Epithelial cell of prostate (primary cell): ENCODE results near the gene MSI2.

Experiments used
- DNase-seq: peaks from one replicate; pipeline ENCODE4 v3.0.0-alpha.2; 2011; ENCODE audit warnings: low read depth, low spot score
- H3K27ac ChIP-seq: fragments of 450-650 bp; 2 replicates; pipeline ENCODE4 v1.5.1; 2017; ENCODE audit warnings: mild to moderate bottlenecking

MSI2 gene

DNA sequence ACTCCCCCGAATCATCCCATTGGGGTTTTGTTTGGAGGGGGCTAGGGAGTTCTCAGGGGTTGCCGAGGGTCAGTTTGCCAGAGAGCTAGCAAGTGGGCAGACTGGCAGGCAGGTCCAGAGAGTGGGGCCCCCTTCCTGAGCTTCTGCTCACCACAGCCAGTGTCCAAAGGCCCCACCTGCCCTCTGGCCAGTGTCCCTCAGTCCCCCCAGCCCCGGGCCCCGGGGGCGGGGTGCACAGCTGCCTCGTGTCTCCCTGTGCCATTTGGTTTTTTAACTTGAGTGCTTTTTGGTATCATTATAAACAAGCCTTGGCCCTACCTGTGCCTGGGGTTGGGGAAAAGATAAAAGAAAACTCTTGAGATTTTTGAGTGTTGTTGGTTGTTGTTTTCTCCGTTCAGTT is 397.0 kb downstream of the MSI2 start:
- H3K27ac ChIP-seq: no peak overlapping the region
- DNase-seq: no peak

DNA sequence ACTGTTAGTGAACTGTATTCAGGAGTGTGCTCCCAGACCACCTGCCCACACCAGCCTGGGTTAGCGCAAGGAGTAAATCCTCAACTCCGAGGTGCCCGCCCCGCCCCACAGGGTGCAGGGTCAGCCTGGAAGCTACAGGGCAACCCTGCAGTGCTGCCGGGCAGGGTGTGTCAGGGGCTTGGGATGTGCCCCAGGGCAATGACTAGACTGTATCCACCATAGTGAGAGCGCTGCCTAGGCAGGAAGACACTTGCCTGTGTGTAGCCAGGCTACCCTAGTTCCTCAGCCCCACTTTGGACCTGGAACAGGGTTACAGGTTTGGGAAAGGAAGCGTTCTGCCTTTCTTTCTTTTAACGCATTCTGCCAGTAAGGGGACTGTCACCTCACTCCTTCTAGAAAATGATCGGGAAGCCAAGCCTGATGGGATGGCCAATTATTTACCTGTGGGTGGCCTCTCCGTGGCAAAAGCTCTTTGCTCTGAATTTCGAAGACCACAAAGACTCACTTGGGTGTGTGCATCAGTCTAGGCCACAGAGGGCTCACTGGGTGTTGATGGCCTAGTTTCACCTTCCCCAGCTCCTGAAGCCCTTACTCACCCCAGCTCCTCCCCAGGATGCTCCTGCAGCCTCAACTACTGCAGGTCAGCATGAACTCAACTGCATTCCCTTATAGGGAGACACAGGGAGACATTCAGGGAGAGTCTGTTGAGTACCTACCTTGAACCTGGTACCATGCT is 397.9 kb downstream of the MSI2 start:
- no peak overlapping the region for H3K27ac ChIP-seq
- no peak for DNase-seq

DNA sequence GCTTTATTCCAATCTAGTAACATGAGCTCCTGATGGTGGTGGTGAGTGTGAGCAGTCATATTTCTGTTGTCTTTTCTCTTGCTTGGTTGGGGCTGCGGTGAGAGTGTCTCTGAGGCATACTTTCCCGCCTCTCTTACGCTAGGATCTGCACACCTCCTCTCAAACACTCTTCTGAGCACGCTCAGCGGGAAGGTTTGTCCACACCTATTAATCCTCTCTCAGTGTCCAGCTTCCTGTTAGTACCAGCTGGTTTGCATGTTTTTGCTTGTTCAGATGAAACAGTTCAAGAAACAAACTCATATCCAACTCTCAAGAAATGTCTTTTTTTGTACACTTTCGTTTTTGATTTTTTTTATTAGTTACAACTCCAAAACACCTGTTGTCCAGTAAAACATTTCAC is 399.2 kb downstream of the MSI2 start:
- H3K27ac ChIP-seq: no peak overlapping the region
- peak; percentile 8 for DNase-seq

DNA sequence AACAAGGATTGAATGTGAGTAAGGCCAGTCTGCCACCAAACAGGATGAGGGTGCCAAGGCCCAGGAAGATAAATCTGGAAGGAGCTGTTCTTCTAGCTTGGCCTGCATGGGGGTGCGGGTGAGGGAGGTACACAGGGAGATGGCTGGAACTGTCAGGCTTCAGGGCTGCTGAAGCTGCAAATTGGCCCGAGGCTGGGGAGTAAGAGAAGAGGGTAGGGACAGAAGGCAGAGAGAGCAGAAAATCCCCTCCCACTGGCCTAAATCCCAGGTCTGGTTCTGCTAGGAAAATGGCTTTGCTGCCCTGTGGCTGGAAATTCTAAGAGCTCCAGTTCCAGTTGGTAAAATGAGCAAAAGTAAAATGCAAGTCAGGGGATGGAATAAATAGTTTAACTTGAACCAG is 400.9 kb downstream of the MSI2 start:
- no peak for DNase-seq
- H3K27ac ChIP-seq: no peak overlapping the region

DNA sequence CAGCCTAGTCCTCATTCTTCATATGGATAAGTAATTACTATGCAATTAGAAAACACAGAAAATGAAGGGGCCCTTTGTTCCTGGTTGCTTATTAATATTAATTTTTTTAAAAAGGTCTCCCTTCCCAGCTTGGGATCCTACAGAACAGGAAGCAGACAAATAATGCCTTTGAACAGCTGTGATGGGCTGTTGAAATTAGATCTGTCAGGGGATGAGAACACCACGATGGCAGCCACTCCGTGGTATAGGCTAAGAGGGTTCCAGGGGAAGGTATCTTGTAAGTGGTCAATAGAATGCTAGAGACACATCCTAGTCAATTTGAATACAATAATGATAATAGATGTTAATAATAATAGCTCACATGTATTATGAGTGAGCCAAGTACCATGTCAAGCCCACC is 405.7 kb downstream of the MSI2 start:
- DNase-seq: no peak
- H3K27ac ChIP-seq: no peak overlapping the region

DNA sequence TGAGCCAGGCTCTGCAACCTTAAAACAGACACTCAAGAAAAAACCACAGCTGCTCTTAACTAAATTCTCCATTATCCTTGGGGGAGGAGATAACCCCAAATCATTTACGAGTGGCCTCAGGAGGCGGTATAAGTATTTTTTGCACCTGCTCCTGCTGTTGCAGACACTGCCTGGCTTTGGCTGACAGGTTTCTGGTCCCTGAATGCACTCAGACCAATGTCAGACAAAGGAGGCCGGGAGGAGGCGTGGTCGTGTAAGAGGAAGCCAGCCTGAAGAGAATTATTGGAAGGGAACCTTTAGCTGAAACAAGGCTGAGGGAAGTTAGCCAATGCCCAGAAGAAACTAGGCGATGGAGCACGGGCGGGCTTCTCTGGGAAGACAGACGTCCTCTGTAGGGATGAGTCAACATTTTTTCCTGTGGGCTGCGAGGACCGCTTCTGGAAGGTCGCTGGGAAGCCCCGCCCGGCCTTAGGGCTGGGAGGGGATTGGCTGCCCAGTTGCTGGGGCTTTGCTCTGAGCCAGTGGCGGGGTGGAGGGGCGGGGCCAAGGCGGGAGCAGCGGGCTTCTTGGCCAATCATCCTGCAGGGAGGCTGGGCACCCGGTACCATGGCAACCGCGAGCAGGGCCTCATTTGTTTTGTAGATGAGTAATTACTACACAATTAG is 406.5 kb downstream of the MSI2 start:
- H3K27ac ChIP-seq: no peak overlapping the region
- peak; percentile 91 for DNase-seq

DNA sequence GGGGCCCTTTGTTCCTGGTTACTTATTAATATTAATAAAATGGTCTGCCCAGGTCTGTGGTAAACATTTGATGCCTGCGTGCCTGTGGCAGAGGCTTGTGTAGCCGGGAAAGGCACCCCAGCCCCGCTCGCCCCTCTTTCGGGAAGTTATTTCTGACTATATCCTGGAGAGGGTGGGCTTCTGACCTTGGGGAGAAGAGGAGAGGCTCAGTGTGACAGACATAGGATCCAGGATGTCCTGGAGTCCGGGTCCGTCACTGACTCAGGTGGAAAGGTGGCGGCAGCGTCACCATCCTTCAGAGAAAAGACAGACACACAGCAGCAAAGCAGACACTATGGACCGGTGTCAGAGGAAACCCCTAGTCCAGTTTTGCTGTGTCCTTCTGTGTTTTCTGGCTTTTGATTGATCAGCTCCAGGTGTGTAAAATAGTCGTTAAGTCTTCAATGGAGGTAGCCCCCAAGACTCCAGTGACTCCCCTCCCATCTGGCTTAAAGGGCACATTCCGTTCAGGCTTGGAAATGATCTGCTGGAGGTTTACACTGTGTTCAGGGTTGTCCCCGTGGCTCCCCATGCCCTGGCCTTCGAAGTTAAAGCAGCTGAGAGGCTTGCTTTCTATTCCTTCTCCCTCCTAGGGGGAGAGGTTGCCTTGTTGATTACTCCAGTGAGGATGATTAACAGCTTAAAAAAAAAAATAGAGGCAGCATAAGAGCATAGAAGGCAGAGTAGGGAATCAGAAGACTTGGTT is 407.2 kb downstream of the MSI2 start:
- no peak overlapping the region for H3K27ac ChIP-seq
- DNase-seq: no peak

DNA sequence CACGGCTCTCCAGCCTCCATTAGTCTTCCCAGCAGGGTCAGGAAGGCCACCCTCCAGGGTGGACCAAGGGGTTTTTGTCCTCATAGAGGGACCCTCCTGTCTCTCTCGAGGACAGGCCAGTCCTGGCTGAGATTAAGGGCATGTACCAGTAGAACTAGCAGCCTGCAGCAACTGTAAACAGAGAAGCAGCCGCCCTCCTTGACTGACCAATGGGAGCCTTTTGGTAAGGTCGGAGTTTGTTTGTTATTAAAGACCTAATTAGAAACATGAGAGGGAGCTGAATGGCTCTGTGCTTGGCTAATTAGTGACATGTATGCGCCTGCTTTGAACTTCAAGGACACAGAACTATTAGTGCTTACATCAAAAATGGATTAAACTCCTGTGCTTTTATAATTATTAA is 408.8 kb downstream of the MSI2 start:
- no peak overlapping the region for H3K27ac ChIP-seq

DNA sequence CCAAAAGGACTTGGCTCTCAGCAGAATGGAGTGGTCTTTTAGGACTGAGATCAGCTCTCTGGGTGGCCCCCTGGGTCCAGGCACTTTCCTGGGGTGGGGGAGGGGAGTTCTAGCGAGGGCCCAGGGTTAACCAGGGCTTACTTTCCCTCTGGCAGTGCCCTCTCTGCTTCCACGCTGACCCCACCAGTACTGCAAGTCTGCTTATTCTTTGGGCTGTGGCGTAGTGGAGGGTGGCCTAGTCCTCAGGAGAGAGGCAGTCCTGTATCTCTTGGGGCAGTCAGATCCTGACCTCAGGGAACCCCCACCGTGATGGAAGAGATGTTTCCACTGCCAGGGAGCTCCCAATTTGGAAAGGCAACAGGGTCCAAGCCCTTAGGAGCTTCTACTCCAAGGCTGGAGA is 409.4 kb downstream of the MSI2 start:
- H3K27ac ChIP-seq: no peak overlapping the region

More for the DNA sequence above, 408.8 kb downstream of the MSI2 start:
- DNase-seq: no peak

DNA sequence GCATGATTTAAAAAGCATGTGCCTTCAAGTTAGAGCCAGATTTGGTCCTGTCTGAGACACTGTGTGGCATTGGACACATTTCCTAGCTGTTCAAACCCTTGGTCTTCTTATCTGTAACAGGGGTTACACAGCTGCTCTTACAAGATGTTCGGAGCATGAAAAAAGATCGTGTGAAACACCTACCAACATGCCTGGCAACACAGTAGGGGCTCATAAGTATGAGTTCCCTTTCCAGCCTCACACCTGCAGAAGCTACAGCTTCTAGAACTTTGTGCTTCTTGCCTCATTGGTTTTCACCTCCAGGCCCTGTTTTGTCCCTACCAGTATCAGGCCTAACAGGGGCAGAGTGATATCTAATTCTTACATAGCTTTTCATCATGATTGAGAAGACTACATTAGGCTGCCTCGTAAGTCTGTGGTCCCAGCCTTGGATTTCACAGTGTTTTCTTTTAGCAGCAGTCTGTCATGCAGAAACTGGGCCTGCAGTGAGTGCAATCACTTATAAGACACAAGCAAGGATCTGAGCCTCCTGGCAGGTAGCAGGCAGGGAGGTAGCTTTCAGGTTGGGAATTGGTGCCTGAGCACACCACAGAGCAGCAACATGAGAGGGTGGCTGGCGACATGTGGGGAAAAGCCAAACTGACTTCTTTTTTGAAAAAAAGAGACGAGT is 410.0 kb downstream of the MSI2 start:
- DNase-seq: no peak
- no peak overlapping the region for H3K27ac ChIP-seq

More for the DNA sequence above, 409.4 kb downstream of the MSI2 start:
- no peak for DNase-seq

DNA sequence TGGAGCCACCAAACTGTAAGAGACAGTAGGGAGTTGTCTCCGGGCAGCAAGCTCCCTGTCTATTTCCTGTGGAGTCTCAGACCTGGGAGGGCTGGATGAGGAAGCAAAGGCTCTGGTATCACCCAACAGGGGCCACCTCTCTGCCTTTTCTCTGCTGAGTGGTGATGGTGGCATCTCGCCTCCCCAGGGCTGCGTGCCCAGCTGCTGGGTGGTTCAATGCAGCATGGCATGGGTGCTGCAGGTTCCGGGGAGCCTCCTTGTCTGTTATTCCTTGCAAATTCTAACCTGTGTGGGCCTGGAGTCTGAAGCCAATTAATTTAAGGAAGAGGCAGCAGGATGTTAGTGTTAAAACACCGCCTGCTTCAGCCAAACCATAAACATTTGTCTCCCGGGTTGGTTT is 410.6 kb downstream of the MSI2 start:
- H3K27ac ChIP-seq: no peak overlapping the region
- no peak for DNase-seq

DNA sequence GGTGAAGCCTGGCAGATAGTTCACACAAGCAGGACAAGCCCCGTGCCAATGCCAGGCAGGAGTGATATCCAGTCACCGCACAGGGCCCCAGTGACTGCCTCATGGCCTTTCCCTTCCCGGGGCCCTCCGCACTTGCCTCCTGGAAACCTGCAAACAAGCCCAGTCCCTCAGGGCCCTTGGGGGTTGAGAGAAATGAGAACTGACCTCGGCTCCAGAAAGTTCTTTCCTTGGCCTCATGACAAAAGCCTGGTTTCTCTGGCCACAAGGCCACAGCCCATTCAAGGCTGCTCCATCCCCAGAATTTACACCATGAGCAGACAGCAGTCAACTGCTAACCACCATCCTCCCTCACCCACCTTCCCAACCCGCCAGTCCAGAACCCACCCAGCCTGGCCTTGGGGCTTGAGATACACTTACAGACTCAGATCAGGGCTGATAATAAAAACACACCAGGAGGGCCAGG is 411.2 kb downstream of the MSI2 start:
- H3K27ac ChIP-seq: no peak overlapping the region
- DNase-seq: no peak

DNA sequence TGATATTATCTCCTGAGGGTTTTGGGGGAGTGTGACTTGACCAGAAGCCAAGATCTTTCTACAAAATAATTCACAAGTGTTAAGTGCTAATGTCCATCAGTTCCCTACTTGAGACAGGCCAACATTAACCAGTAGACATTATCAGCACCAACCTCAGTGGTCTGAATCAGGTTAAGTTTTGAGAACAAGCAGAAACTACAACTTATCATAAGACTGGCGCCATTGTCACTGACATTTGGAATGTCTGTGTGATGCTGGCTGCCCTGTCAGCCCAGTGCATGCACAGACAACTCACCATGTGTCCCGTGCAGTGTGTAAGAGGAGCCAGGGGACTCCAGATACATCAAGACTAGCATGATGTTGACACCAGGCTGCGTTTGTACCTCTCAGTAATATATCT is 412.0 kb downstream of the MSI2 start:
- H3K27ac ChIP-seq: no peak overlapping the region
- no peak for DNase-seq

DNA sequence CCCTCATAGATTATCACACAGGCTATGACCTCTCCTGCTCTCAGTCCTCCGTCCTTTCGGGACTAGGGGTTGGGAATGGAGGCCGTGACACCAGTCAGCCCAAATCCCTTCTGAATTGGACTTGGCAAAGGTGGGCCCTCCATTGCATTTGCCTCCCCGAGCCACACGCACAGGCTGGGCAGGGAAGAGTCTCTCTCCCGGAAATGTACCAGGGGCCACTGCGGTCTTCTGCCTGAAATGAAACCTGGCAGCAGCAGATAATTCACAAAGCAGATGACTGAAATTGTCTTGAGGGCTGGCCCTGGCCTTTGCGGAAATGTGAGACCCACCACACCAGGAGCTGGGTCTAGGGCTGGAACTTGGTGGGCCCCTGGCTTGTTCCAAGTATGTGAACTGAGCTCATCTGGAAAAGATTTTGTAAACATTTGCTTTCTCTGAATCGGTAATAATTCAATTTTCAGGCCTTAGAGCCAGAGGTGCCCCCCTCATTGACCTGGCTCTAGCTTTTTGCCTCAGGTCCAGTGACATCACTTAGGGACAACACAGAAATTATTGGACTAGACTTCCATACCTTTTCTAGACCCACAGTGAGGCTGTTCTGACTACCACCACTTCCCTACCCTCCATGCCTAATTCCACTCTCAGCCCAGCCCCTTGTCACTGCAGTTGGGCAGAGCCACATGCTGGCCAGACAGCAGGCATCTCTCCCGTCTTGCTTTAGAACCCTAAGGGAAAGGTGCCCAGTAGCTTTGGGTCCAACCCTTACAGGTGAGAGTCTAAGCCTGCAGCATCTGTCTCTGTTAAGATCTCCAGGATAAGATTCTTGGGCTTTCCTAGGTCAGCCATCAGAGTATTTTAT is 413.6 kb downstream of the MSI2 start:
- no peak overlapping the region for H3K27ac ChIP-seq
- DNase-seq: no peak

DNA sequence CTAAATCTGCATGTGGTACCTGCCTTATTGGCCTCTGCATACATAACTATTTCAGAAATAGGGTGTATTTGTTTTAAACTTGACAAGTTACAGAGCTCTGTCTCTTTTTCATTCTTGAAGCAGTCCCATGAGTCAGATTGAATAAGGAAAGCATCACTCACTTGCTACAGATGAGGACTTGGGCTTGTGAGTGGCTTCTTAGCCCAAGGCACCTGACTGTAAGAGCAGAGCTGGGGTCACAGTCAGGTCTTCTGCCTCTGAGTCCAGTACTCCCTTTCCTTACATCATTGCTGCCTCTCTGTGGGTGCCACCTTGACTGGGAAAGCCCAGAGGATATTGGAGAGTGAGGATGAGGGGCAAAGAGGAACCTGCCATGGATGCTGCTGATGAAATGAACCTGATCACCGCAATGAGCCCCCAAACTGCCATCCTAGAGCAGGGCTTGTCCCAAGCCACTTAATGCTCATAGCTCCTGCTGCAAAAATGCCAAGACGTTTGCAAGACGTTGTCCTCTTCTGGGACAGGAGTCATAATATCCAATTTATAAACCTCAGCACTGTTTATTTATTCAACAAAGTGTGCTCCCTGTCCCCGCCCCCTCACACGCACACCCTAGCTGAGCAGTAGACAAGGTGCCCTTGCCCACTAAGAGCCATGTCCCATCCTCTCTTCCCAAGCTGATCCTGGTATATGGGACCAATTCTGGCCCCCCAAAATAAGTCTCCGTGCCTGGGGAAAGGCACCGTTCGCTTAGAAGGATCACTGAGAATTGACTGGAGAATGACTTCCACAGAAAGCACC is 414.6 kb downstream of the MSI2 start:
- no peak overlapping the region for H3K27ac ChIP-seq
- no peak for DNase-seq

DNA sequence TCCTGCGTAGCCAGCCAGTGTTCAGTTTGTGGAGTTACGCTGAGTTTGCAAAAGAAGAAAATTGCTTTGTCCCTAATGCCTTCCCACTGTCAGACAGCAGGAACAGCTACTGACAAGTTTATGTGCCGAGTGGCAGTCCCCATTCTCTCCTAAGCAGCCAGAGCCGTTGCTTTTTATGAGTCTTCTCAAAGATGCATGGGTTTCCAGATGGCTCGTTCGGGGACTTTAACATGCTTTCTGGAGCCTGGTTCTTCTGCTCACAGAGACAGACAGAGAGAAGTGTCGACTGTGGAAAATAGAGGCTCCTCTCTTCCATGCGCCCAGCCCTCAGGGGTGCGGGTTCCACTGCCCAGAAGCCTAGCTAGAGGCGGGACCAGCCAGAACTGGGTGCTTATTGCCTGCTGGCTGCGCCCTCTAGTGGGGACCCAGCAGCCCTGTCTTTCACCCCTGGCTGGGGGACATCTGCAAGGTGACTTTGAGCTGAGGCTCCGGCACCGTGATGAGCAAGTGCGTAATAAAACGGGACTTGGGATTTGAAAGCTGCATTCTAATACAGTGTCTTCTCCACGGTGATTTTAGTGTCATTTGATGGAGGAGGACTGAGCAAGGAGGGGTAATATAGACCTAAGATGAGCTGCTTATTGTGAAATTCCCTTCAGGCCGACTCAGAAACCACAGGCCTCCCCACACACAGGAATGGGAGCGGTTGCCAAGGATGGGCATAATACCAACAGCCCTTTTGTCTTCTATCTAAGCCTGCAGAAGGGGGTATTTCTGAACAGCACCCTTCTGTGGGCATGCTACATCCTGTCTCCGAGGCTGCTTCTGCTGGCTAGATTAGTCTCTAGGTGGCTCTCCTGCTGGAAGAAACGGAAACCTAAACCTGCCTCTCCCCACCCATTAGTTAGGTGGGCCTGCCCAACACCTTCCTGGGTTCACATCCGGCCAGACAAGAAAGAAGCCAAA is 415.6 kb downstream of the MSI2 start:
- H3K27ac ChIP-seq: no peak overlapping the region
- DNase-seq: peak; percentile 55

DNA sequence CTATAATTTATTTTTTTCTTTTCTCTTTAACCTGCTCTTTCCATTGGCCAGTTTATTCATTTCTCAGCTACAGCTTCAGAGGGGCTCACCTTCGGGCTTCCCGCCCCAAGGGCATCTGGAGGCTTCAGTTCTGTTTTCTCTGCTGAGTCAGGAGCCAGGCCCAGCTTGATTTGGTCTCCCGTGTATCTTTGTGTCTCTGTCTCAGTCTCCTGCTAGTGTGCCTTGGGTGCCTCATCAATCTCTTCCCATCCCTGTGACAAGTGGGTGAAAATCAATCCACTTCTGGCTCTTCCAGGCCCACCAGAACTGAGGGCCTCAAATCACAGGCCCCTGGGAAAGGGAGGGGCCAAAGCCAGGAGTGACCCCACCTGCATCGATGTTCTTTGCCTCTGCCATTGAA is 416.6 kb downstream of the MSI2 start:
- no peak for DNase-seq
- no peak overlapping the region for H3K27ac ChIP-seq

DNA sequence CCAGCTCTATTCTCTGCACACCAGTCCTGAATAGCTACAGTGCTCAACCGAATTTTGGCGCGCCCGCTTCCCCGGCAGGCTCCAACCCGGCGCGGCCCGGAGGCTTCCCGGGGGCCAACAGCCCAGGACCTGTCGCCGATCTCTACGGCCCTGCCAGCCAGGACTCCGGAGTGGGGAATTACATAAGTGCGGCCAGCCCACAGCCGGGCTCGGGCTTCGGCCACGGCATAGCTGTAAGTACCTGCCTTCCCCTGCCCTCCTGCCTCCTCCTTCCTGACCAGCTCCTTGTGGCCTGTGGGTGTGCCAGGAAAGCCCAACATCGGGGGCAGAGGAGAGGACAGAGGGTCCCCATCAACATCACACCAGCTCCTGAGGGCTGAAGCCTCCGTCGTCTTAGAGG is 418.6 kb downstream of the MSI2 start:
- no peak for DNase-seq
- no peak overlapping the region for H3K27ac ChIP-seq
